Measurements from ENCODE around the gene FOXO3. TPM values are rescaled to one million over a fixed set of nuclear protein-coding genes. Genes with fewer than 3 reads are reported as not detected.

The FOXO3 gene
- polyA plus RNA-seq, 1 donor (not counting 4 experiments of a cell fraction or from before 2014, with no cell fraction given): 17.6 TPM

DNA sequence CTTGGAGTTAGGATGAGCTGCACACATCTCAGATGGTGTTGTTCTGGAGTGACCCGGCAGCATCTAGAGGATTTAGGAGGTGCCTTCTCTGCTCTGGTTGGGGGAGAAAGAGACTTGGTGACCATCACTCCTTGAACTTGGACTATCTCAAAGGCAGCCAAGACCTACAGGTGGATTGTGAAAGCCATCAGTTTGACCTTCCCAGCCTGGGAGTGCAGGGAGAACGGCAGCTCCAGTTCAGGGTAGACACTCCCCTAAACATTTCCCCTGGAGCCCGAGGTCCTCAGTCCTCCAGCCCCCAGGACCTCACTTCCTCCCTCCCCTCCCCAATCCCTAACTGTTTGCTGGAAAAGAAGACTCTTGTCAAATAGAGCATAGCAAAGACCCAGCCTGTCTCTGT, 158.8 kb downstream of the FOXO3 start:
- no peak overlapping the region for H3K9ac ChIP-seq (ENCODE audit: control insufficient read depth, extremely low read depth, insufficient read depth, low read length)
- H3K4me1 ChIP-seq (ENCODE audit: control insufficient read depth, extremely low read depth, insufficient read depth, low read length): no peaks in the 10 kb centered on the region
- no peaks in the 10 kb centered on the region for H3K9me1 ChIP-seq (ENCODE audit: control insufficient read depth, extremely low read depth, insufficient read depth, low read length)
- H3K27me3 ChIP-seq (ENCODE audit: control insufficient read depth, extremely low read depth, insufficient read depth, low read length): no peaks in the 10 kb centered on the region
- DNase-seq (ENCODE audit: low read depth, low spot score) (no peak), FAIRE-seq (no peak)
- H3K27ac ChIP-seq (ENCODE audit: control insufficient read depth, insufficient read depth, low read length): no peak overlapping the region
- H3K36me3 ChIP-seq (ENCODE audit: control insufficient read depth in 2 of 2, extremely low read depth in 1 of 2, insufficient read depth in 2 of 2, low read length in 2 of 2): no peaks in the 10 kb centered on the region
- H3K4me2 ChIP-seq (ENCODE audit: control insufficient read depth, extremely low read depth, insufficient read depth, low read depth, low read length): no peak overlapping the region
- no peak overlapping the region for H3K4me3 ChIP-seq (ENCODE audit: control insufficient read depth in 2 of 3, extremely low read depth in 1 of 3, insufficient read depth in 2 of 3, low read depth in 1 of 3, low read length in 3 of 3)
- H3K79me2 ChIP-seq (ENCODE audit: control insufficient read depth, insufficient read depth, low read length): no peaks in the 10 kb centered on the region
- TF ChIP-seq, protein P1, sequence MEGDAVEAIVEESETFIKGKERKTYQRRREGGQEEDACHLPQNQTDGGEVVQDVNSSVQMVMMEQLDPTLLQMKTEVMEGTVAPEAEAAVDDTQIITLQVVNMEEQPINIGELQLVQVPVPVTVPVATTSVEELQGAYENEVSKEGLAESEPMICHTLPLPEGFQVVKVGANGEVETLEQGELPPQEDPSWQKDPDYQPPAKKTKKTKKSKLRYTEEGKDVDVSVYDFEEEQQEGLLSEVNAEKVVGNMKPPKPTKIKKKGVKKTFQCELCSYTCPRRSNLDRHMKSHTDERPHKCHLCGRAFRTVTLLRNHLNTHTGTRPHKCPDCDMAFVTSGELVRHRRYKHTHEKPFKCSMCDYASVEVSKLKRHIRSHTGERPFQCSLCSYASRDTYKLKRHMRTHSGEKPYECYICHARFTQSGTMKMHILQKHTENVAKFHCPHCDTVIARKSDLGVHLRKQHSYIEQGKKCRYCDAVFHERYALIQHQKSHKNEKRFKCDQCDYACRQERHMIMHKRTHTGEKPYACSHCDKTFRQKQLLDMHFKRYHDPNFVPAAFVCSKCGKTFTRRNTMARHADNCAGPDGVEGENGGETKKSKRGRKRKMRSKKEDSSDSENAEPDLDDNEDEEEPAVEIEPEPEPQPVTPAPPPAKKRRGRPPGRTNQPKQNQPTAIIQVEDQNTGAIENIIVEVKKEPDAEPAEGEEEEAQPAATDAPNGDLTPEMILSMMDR (optimal IDR thresholded peaks at IDR 0.05 in 1 of 3, IDR thresholded peaks at IDR 0.05 in 1 of 3, conservative IDR thresholded peaks at IDR 0.05 in 1 of 3; ENCODE audit: extremely low read depth in 1 of 3, insufficient read depth in 2 of 3, low read length in 3 of 3): no peak
- no peak for TF ChIP-seq EZH2 (IDR thresholded peaks at IDR 0.05; ENCODE audit: low read length)
- H3K9me3 ChIP-seq (ENCODE audit: control insufficient read depth, low read depth, low read length): no peaks in the 10 kb centered on the region
- H4K20me1 ChIP-seq (ENCODE audit: control insufficient read depth, extremely low read depth, insufficient read depth, low read length): no peaks in the 10 kb centered on the region
- H2AFZ ChIP-seq (ENCODE audit: control insufficient read depth, low read length): no peak overlapping the region
- dilution Hi-C loops (cut with MboI; ENCODE audit: extremely low pct_ligation_motif_present, low sequenced_read_pairs): no loop called here

DNA sequence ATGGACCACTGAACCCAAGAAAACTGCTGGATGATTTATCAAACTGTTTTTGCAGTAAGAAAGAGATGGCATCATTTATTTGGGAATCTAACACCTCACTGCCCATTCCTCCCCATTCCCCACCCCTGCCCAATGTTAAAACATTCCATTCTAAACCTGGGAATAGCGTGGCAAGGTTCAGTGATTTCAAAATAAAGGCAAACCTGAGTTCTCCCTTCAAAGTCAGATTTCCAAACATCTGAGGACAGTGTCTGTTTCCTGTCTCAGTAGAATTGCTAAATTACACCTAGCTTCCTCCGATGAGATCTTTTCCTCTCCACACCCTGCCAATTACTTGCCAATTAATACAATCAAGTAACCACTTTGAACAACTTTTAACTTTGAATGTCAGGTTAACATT, 160.1 kb downstream of the FOXO3 start:
- no peak overlapping the region for H3K9ac ChIP-seq (ENCODE audit: control insufficient read depth, extremely low read depth, insufficient read depth, low read length)
- H3K9me1 ChIP-seq (ENCODE audit: control insufficient read depth, extremely low read depth, insufficient read depth, low read length): no peaks in the 10 kb centered on the region
- no peaks in the 10 kb centered on the region for H3K79me2 ChIP-seq (ENCODE audit: control insufficient read depth, insufficient read depth, low read length)
- no peak for FAIRE-seq
- H3K4me1 ChIP-seq (ENCODE audit: control insufficient read depth, extremely low read depth, insufficient read depth, low read length): no peaks in the 10 kb centered on the region
- H3K4me3 ChIP-seq (ENCODE audit: control insufficient read depth in 2 of 3, extremely low read depth in 1 of 3, insufficient read depth in 2 of 3, low read depth in 1 of 3, low read length in 3 of 3): no peak overlapping the region
- H3K36me3 ChIP-seq (ENCODE audit: control insufficient read depth in 2 of 2, extremely low read depth in 1 of 2, insufficient read depth in 2 of 2, low read length in 2 of 2): no peaks in the 10 kb centered on the region
- dilution Hi-C loops (cut with MboI; ENCODE audit: extremely low pct_ligation_motif_present, low sequenced_read_pairs): no loop called here
- H4K20me1 ChIP-seq (ENCODE audit: control insufficient read depth, extremely low read depth, insufficient read depth, low read length): no peaks in the 10 kb centered on the region
- H3K27me3 ChIP-seq (ENCODE audit: control insufficient read depth, extremely low read depth, insufficient read depth, low read length): no peaks in the 10 kb centered on the region
- no peak overlapping the region for H2AFZ ChIP-seq (ENCODE audit: control insufficient read depth, low read length)
- H3K27ac ChIP-seq (ENCODE audit: control insufficient read depth, insufficient read depth, low read length): no peak overlapping the region
- no peak for DNase-seq (ENCODE audit: low read depth, low spot score)
- H3K4me2 ChIP-seq (ENCODE audit: control insufficient read depth, extremely low read depth, insufficient read depth, low read depth, low read length): no peak overlapping the region
- TF ChIP-seq EZH2 (IDR thresholded peaks at IDR 0.05; ENCODE audit: low read length): no peak
- TF ChIP-seq, protein P1 (optimal IDR thresholded peaks at IDR 0.05 in 1 of 3, IDR thresholded peaks at IDR 0.05 in 1 of 3, conservative IDR thresholded peaks at IDR 0.05 in 1 of 3; ENCODE audit: extremely low read depth in 1 of 3, insufficient read depth in 2 of 3, low read length in 3 of 3): no peak
- no peaks in the 10 kb centered on the region for H3K9me3 ChIP-seq (ENCODE audit: control insufficient read depth, low read depth, low read length)
